ENCODE data around the gene KDM4C. TPM values are rescaled to one million over a fixed set of nuclear protein-coding genes. Genes with fewer than 3 reads are reported as not detected.

Gene KDM4C
- total RNA-seq, 1 donor: 50.7 TPM

DNA sequence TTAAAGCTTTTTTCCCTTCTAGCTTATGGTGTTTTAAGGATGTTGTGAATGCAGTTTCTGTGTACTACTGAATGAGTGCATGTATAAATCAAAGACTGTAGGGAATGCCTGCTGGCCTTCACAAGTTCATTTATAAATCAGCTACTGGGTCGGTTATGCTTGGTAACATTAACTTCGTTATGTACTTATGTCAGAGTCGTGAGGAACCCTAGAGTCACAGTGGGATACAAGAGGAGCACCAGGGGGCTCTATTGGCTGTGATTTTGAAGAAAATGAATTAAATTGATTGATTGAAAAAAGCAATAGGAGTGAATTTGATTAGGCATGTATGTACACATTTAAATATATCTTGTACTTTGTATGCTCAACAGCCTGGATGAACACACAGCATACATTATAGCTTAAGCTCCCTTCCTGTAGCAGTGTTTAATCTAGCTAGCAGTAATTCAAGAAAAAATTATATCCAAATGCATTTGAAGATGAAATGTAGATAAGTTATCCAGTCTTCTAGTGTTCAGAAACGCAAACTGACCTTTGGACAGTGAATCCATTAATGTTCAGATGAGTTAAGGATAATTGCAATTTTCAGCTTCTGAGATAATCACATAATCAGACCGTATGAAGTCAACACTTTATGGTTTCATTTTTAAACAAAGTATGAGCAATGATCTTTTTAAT lies 204.2 kb downstream of the KDM4C start:
- H4K20me1 ChIP-seq (ENCODE audit: insufficient read depth, low read length): no peaks in the 10 kb centered on the region
- no peaks in the 10 kb centered on the region for H3K36me3 ChIP-seq (ENCODE audit: insufficient read depth, low read length)
- no peak for DNase-seq (ENCODE audit: insufficient read length, low spot score, missing footprints)
- H3K79me2 ChIP-seq (ENCODE audit: insufficient read depth, low read length): no peaks in the 10 kb centered on the region
- H3K4me3 ChIP-seq (ENCODE audit: insufficient read depth, low read length): no peak overlapping the region
- no peaks in the 10 kb centered on the region for H3K9me3 ChIP-seq (ENCODE audit: low read depth, low read length)
- no peak overlapping the region for H3K4me2 ChIP-seq (ENCODE audit: insufficient read depth, low read length)
- H3K27me3 ChIP-seq (ENCODE audit: insufficient read depth, low read length): no peaks in the 10 kb centered on the region
- no peak overlapping the region for H2AFZ ChIP-seq (ENCODE audit: low read length)
- TF ChIP-seq, protein P1, sequence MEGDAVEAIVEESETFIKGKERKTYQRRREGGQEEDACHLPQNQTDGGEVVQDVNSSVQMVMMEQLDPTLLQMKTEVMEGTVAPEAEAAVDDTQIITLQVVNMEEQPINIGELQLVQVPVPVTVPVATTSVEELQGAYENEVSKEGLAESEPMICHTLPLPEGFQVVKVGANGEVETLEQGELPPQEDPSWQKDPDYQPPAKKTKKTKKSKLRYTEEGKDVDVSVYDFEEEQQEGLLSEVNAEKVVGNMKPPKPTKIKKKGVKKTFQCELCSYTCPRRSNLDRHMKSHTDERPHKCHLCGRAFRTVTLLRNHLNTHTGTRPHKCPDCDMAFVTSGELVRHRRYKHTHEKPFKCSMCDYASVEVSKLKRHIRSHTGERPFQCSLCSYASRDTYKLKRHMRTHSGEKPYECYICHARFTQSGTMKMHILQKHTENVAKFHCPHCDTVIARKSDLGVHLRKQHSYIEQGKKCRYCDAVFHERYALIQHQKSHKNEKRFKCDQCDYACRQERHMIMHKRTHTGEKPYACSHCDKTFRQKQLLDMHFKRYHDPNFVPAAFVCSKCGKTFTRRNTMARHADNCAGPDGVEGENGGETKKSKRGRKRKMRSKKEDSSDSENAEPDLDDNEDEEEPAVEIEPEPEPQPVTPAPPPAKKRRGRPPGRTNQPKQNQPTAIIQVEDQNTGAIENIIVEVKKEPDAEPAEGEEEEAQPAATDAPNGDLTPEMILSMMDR (IDR thresholded peaks at IDR 0.05; ENCODE audit: extremely low read depth, low read depth, low read length): no peak
- H3K4me1 ChIP-seq (ENCODE audit: insufficient read depth, low read length): no peaks in the 10 kb centered on the region
- H3K27ac ChIP-seq (ENCODE audit: low read depth, low read length): no peak overlapping the region

- Histone ChIP-seq H4K20me1 (ENCODE audit: insufficient read depth, low read length) (no peaks in the 10 kb centered on the region), H3K27ac (ENCODE audit: low read depth, low read length) (no peak overlapping the region), H3K79me2 (ENCODE audit: insufficient read depth, low read length) (no peaks in the 10 kb centered on the region), H2AFZ (ENCODE audit: low read length) (no peak overlapping the region), H3K36me3 (ENCODE audit: insufficient read depth, low read length) (no peaks in the 10 kb centered on the region), H3K4me2 (ENCODE audit: insufficient read depth, low read length) (no peak overlapping the region), H3K4me3 (ENCODE audit: insufficient read depth, low read length) (no peak overlapping the region), H3K4me1 (ENCODE audit: insufficient read depth, low read length) (no peaks in the 10 kb centered on the region), H3K27me3 (ENCODE audit: insufficient read depth, low read length) (no peaks in the 10 kb centered on the region), H3K9me3 (ENCODE audit: low read depth, low read length) (no peaks in the 10 kb centered on the region)
- TF ChIP-seq, protein P1 (IDR thresholded peaks at IDR 0.05; ENCODE audit: extremely low read depth, low read depth, low read length): no peak
- no peak for DNase-seq (ENCODE audit: insufficient read length, low spot score, missing footprints)
Observed at GRCh38 chr9:6965566-6965965, 207.8 kb downstream of the KDM4C start.

DNA sequence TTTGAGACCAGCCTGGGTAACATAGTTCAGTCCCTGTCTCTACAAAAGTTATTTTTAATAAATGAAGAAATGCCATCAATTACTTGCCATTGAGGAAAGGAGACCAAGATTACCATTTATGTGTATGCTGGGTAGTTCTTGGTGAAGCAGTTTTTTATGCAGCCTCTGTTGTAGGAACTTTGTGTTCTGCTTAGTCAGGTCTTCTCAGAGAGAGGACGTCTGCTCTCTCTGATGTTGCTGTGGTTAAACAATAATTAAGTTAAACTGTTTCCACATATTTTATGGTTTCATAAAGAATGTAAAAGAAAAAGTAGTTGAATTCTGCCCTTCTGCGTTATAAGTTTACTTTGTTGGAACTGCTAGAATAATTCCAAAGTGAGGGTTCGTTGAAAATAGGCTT lies 210.5 kb downstream of the KDM4C start:
- Histone ChIP-seq H4K20me1 (ENCODE audit: insufficient read depth, low read length) (no peaks in the 10 kb centered on the region), H2AFZ (ENCODE audit: low read length) (no peak overlapping the region), H3K36me3 (ENCODE audit: insufficient read depth, low read length) (no peaks in the 10 kb centered on the region), H3K9me3 (ENCODE audit: low read depth, low read length) (no peaks in the 10 kb centered on the region), H3K79me2 (ENCODE audit: insufficient read depth, low read length) (no peaks in the 10 kb centered on the region), H3K4me2 (ENCODE audit: insufficient read depth, low read length) (no peak overlapping the region), H3K4me3 (ENCODE audit: insufficient read depth, low read length) (no peak overlapping the region), H3K27me3 (ENCODE audit: insufficient read depth, low read length) (no peaks in the 10 kb centered on the region), H3K4me1 (ENCODE audit: insufficient read depth, low read length) (no peaks in the 10 kb centered on the region), H3K27ac (ENCODE audit: low read depth, low read length) (no peak overlapping the region)
- TF ChIP-seq, protein P1 (IDR thresholded peaks at IDR 0.05; ENCODE audit: extremely low read depth, low read depth, low read length): no peak
- DNase-seq (ENCODE audit: insufficient read length, low spot score, missing footprints): peak; percentile 86

GRCh38 chr9:6969805-6970204 lies 212.0 kb downstream of the KDM4C start:
- H3K36me3 ChIP-seq (ENCODE audit: insufficient read depth, low read length): no peaks in the 10 kb centered on the region
- H3K9me3 ChIP-seq (ENCODE audit: low read depth, low read length): no peaks in the 10 kb centered on the region
- no peak for DNase-seq (ENCODE audit: insufficient read length, low spot score, missing footprints)
- TF ChIP-seq, protein P1 (IDR thresholded peaks at IDR 0.05; ENCODE audit: extremely low read depth, low read depth, low read length): no peak
- no peak overlapping the region for H2AFZ ChIP-seq (ENCODE audit: low read length)
- no peaks in the 10 kb centered on the region for H3K79me2 ChIP-seq (ENCODE audit: insufficient read depth, low read length)
- no peak overlapping the region for H3K27ac ChIP-seq (ENCODE audit: low read depth, low read length)
- no peak overlapping the region for H3K4me2 ChIP-seq (ENCODE audit: insufficient read depth, low read length)
- no peaks in the 10 kb centered on the region for H3K4me1 ChIP-seq (ENCODE audit: insufficient read depth, low read length)
- H4K20me1 ChIP-seq (ENCODE audit: insufficient read depth, low read length): no peaks in the 10 kb centered on the region
- no peaks in the 10 kb centered on the region for H3K27me3 ChIP-seq (ENCODE audit: insufficient read depth, low read length)
- no peak overlapping the region for H3K4me3 ChIP-seq (ENCODE audit: insufficient read depth, low read length)

All from osteoblast (primary cell).